GM21717 (cell line): Measurements from ENCODE around the gene SSH3.

ENCODE experiments used
- ATAC-seq: cut with Tn5 transposase; IDR thresholded peaks from one replicate; pipeline ENCODE4 v1.9.1; 2021; ENCODE audit warnings: mild to moderate bottlenecking, moderate library complexity; ENCODE audit not compliant: unreplicated experiment

The SSH3 gene

GRCh38 chr11:67356387-67356863, 53.1 kb downstream of the SSH3 start:
- no peak for ATAC-seq

GRCh38 chr11:67356864-67357561, 53.7 kb downstream of the SSH3 start:
- ATAC-seq = no peak

- no peak for ATAC-seq
Observed at GRCh38 chr11:67357831-67358670, 54.7 kb downstream of the SSH3 start.
